Activated naive CD4-positive, alpha-beta T cell treated with anti-CD3 and anti-CD28 coated beads, Interleukin-2, amount 50 U/mL, for 16 hours (primary cell): ENCODE data around the gene CATSPER1.
"Not testable (repeated sequence)": the region's sequence is repeated elsewhere in the genome, so short reads cannot be mapped to it uniquely, and the experiment has no call there.

ENCODE experiments used
- DNase-seq: peaks from one replicate; pipeline ENCODE4 v3.0.0-alpha.2; 2020

Gene CATSPER1

DNA sequence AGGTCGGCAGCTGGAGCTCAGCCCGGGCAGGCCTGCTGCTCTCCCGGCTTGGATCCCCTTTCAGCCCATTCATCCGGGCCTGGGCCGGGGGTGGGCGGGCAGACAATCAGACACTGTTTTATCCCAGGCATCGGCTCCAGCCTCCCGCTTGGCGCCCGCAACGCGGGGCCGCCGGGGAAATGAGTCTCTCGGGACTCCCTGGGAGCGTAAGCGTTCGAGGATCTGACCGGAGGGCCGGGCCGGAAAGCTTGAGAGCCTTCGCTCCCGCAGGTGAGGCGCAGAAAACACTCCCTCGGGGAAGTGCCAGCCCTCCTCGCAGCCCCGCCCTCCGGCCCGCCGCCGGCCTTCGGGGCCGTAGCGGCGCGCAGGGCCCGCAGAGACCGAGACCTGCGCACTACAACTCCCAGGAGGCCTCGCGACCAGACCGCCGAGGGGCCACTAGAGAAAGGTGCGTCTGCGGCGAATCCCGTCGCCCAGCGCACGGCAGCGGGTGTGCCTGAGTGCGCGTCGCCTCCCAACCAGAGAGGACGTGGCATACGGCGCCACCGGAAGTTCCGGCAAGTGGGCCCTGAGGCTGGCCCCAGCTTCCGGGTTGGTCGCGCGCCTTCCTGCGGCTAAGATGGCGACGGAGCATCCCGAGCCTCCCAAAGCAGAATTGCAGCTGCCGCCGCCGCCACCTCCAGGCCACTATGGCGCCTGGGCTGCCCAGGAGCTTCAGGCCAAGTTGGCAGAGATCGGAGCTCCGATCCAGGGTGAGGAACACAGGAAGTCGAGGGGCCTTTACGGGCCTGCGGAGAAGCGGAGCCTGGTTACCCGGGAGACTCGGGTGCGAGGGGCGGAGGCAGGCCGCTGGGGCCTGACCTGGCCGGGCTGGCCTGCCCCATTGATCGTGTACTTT lies 25.7 kb upstream of the CATSPER1 start, which contains the start of gene SF3B2:
Gene SF3B2 (plus strand): TSS at position 599 of the 898 bp plus-strand sequence. CDS start 21 bp downstream, at position 620.
- peak; percentile 97 for DNase-seq

DNA sequence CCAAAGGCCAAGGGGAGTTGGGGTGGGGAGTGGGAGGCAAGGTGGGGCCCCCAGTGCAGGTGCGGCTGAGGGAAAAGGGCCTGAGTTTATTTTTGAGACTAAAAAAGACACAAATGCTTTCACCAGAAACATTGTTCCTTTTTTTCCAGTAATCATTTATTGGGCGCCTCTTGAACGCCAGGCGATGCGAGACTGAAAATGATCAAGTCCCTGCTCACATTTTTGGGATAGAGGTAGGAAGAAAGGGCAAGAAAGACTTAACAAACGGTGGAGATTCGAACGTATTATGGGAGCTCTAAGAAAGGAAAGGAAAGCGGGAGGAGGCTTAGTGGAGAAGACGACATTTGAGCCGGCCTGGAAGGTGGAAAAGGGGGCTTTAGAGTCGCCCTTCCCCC lies 25.1 kb upstream of the CATSPER1 start:
- no peak for DNase-seq

DNA sequence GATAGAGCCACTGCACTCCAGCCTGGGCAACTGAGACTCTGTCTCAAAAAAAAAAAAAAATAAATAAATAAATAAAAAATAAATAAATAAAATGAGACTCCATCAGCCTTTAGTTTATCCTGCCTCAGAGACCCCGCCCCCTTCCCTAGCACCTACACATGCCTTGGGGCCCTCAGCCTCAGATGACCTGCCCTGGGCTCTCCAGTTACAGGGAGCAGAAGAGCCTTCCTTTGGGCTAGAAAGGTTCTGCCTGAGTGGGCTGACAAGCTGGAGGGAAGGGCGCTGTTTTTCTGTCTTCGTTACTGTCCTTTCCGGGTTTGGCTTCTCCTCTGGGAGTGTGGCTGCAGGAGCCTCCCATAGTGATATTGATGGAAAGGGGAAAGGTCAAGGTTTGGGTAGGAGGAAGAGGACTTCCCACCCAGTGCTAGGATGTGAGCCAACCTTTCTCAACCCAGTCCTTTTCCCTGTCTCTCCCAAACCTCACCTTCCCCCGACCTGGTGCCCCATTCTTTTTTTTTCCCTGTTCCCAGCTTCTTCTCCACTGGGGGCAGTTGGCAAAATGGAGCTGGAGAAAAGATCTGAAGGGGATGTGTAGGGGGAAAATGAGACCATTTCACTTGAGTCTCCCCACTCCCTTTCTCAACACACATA lies 24.4 kb upstream of the CATSPER1 start:
- DNase-seq: no peak

DNA sequence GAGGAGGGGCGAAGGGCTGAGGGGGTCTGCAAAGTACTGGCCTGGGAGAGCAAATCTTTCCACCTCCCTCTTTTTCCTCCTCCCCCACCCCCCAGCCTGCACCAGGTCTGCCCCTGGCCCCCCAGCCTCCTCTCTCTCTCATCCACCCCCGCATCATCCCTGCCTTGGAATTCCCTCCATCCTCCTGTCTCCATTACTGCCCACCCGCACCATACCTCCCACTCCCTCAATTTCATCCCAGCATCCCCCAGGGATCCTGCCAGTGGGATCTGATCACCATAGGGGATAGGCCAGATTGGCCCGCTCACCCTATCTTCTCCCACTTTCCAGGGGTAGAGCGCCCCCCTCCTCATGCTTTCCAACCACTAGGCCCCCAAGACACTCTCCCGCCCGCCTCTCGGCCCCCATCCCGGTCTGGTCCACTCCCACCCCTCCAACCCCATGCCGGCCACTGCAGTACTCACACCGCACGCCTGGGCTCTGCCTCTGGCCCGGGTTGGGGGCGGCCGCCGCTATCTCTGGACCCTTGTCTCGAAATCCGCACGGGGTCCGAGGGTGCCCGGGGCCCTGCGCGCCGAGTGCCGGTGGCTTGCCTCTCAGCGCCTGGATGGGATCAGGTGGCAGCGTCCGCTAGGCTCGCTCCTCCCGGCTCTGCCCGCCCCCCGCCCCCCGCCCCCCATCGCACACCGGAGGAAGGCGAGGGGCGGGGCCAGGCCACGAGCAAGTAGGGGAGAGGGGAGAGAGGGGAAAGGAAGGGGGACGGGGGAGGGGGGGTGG lies 22.5 kb upstream of the CATSPER1 start, which contains the start of gene GAL3ST3:
Gene GAL3ST3 (minus strand): TSS at position 615 of the 777 bp plus-strand sequence. CDS start 3,746 bp downstream, outside the sequence.
- DNase-seq: no peak

DNA sequence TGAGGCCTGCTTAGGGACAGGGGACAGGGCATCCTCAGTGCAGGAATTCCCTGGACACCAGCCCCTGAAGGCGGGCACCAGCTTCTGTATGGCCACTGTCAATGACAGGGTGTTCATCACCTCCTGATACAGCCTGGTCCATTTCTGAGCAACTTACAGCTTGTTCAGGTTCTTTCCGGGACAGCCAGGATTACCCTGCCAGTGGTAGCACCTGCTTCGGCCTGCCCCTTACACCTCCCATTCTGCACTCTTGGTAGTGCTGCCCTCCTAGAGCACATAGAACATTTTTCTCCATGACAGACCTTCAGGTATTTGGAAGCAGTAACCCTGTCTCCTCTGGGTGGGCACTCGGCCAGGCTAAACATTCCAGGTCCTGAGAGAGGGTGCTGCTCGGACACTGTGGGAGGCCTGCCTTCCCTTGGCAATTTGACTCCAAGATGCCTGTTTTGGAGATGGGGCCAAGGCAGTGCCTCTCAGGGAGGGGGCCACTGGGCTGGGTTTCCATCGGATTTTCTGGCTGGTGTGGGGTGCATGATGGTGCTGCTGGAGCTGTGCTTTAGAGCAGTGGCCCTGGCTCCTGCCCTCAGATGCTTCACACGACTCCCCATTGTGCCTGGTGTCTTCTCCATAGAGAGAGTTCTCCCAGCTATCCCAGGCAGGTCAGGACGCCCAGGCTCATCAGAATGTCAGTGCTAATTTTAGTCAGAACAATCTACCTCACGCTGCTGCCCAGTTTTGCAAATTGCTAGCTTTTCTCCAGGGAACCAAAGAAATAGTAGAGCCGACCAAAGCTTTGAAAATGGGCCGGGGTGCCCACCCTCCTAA lies 21.5 kb upstream of the CATSPER1 start:
- no peak for DNase-seq

DNA sequence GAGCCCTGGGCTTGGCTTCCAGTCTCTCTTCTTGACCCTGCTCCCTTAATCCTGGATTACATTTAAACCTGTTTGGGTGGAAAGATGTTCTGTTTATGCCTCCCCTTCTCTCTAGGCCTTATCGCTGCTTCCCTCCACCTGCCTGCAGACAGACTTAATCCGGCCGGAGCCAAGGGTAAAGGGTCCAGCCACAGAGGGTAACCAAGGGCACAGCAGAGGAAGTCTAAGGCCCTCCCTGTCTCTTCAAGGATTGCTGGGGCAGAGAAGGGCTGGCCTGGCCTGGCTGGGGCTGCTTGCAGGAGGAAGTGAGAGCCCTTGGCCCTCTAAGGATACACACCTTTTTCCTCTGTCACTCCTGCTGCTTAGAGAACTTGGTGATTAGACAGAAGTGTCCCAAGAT lies 20.6 kb upstream of the CATSPER1 start:
- DNase-seq: no peak

DNA sequence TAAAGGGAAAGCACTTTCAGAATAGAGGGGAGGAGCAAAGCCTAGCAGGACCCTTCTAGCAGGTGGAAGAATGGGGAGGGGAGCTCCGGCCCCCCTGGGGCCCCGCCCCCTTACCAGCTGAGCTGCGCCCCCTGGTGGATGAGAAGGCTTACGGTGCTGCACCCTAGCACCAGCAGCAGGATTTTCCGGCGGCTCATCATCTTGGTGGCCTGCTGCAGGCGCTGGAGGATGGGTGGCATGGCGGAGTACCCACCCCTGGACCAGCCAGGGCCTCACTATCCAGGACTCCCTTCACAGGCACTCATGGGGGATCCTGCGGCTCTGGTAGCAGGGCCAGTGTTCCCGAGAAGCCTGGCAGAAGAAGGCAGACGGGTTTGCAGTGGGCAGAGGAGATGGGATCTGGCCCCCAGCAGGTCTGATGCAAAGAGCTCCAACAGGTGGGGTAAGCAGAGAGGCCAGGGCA lies 18.9 kb upstream of the CATSPER1 start:
- DNase-seq: peak; percentile 84

DNA sequence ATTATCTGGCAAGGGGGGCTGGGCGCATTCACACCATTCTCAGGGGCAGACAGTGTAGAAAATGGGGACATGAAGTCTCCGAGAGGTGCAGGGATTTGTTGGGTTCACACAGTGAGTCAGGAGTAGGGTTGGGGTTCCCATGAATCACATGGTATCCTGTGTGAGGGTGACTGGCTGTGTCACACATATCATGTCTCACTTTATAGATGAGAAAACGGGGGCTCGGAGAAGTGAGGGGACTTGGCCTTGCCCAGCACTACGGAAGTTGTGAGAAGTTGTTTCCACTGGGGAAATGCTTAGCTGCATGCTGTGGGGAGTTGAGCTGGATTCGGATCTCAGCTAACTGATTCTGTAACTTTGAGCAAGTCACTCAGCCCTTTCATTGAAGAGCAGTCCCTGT lies 18.5 kb upstream of the CATSPER1 start:
- DNase-seq: no peak

DNA sequence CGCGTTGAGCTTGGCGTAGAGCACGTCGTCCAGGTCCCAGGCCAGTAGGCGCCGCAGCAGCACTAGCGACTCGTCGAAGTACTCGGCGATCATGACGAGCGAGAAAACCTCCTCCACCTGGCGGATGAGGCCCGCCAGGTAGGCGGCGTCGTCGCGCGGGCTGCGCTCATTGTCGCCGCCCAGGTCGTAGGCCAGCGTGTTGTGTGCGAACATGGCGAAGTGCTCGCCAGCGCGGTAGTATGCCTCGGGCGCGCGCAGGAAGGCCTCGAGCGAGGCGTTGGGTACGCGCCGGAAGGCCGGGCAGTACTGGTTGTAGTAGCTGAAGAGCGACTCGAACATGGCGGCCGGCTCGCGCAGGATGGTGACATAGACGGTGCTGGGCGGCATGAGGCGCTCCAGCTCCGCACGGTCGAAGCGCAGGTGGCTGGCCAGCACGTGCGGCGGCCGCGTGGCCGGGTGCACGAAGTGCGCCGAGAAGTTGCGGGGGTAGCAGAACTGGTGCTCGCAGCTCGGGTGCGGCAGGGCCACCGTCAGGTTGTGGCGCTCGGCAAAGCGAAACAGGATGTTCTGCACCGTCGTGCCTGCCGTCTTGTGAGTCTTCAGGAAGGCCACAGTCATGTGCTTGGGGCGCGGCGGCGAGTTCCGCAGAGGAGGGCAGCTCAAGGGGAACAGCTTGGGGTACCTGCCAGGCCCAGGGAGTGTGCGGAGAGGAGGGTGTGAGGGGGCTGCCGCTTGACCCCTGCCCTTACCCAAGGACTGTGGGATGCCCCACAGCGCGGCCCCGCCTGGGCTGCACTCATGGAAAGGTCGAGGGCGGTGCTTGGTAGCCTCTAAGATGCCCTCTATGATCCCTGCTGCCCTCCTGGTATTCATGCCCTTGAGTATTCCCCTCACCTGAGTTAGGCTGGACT lies 17.0 kb upstream of the CATSPER1 start:
- no peak for DNase-seq

DNA sequence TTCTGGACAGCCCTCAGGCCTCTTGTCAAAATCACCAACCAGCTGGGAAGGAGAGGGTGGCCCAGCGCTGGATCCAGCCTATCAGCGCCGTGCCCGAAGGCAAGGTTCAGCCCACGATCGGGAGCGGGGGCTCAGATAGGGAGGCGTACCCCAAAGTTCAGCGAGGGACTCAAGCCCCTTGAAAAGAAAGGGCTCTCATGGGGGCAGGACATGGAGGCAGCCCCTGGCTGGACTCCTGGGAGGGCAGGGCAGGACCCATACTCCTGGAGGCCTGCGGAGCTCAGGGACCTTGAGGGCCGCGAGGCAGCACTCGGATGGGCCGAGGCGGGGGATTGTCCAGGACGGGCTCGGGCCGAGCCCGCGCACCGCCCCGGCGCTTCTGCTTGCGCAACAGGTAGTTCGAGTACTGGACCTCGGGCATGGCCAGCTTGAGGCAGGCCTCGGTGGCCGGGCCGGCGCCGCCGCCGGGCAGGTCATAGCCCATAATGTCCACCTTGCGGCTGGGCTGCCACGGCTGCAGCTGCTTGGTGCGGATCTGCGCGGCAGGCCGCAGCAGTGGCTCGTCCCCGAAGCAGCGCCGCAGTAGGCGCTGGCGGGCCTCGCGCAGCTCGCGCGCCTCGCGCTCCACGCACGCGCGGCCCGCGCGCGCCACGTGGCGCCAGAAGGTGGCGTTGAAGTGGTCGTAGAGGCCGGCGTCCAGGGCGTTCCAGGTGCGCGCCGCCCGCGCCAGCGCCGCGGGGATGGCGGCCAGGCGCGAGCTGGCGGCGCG lies 16.1 kb upstream of the CATSPER1 start:
- DNase-seq: no peak

DNA sequence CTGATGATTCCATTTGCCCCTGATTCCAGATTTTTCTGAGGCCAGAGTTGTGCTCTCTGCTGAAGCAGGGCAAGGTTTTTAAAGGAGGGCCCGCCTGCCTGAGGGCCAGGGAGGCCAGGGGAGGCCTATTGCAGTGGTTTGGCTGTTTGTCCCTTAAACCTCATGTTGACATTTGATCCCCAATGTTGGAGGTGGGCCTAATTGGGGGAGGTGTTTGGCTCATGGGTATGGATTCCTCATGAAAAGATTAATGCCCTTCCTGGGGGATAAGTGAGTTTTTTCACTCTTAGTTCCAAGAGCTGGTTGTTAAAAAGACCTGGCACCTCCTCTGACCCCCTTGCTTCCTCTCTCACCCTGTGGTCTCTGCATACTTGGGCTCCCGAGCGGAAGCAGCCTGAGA lies 13.5 kb upstream of the CATSPER1 start:
- DNase-seq: no peak

DNA sequence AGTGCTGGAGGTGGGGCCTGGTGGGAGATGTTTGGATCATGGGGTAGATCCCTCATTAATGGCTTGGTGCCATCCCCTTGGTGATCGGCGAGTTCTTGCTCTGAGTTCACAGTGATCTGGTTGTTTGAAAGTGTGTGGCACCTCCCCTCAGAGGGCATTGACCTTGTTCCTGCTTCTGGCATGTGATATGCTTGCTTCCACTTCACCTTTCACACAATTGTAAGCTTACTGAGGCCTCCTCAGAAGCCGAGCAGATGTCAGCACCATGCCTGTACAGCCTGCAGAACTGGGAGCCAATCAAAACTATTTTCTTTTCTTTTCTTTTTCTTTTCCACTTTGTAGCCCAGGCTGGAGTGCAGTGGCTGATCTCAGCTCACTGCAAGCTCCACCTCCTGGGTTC lies 11.0 kb upstream of the CATSPER1 start:
- no peak for DNase-seq

DNA sequence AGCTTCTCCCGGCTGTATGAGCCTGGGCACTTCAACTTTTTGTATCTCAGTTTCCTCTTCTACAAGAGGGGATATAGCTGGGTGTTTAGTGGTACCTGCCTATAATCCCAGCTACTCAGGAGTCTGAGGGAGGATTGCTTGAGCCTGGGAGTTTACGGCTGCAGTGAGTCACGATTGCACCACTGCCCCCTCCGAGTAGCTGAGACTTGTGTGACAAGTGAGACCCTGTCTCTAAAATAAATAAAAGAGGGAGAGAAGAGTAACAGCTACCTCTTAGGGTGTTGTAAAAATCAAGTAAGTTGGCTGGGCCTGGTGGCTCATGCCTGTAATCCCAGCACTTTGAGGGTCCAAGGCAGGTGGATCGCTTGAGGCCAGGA lies 10.0 kb upstream of the CATSPER1 start:
- DNase-seq: no peak

DNA sequence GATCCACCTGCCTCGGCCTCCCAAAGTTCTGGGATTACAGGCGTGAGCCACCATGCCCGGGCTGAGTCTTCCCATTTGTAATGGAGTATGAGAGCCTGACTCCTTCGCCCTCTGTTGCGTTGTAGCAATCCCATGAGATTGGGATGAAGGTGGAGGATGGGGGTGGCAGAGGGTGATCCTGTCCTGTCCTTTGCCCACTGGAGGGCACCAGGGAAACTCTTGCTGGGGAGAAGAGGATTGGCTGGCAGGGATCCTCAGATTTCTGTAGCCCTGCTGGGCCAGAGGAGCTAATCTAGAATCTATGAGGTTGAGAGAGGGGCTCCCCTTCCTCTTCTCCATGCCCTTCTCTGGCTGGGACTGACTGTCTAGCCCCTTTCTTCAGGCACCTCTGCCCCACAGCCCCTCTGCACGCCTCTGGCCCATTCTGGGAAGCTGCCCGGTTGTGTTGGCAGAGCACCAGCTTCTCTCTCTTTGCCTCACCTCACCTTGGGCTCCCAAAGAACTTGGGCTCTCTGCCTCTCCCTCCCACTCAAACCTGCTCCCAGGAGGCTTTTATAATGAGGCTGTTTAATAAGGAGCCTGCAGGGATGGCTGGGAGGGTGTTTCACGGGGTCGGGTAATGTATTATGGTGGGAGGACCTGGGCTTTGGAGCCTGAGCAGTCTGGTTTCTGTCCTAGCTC lies 9.5 kb upstream of the CATSPER1 start:
- no peak for DNase-seq

DNA sequence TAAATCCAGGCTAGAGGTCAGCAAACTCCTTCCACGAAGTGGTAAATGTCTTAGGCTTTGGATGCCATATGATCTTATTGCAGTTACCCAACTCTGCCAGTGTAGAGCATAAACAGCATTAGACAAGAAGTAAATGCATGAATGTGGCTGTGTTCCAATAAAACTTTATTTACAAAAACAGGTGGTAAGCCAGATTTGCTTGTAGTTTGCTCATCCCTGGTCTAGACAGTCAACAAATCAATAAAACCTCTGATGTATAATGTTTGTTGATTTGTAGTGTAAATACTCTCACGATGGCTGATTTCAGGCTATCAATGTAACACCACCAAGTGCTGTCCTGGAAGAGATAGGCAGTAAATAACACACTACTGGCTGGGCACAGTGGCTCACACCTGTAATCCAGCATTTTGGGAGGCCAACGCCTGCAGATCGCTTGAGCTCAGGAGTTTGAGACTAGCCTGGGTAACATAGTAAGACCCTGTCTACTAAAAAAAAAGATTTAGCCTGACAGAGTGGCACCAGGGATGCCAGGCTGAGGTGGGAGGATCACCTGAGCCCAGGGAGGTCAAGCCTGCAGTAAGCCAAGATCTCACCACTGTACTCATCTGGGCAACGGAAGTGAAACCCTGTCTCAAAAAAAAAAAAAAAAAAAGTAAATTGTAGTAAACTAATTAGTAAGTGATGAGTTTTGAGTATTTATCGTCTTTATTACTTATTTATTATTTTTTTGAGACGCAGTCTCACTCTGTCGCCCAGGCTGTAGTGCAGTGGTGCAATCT lies 6.9 kb upstream of the CATSPER1 start:
- DNase-seq: no peak

DNA sequence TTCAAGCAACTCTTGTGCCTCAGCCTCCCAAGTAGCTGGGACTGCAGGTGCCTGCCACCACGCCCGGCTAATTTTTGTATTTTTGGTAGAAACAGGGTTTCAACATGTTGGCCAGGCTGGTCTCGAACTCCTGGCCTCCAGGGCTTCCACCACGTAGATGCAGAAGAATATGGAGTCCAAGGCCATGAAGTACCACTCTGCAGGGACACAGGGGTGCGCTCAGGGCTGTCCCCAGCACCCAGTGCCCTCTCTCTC lies 3.2 kb downstream of the CATSPER1 start:
- DNase-seq: not testable (repeated sequence)

DNA sequence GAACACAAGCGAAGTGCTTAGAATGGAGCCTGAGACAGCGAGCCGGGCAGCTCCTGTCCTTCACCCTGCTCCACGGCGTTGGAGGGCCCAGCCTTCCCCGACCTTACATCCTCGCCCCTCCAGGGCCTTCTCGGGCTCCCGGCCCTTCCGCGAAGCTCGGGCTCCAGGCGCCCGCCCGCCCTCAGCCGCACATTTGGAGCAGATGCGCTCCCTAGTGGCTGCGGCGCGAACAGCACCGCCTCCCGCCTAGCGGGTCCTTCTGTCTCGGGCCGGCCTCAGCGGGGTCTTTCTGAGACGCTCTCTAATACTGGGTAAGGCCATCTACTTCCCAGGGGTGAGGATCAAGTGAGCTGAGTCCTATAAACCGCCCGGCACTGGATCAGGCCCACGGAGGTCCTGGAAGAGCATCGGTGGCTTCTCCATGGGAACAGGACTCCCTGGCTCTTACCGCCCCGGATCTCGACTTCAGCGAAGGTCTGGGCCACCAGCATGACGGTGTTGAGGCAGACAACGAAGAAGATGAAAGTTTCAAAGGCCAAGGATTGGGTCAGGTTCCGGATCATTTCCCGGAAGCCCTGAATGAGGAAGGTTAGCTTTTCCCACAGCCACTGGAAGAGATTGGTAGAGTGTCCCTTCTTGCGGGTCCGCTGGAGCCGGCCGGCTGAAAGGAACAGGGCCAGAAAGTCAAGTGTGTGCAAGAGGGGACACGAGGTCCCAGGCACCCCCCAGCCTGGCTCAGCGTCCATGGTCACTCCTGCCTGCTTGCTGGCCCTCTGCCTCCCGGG lies 3.7 kb downstream of the CATSPER1 start:
- peak; percentile 81 for DNase-seq

DNA sequence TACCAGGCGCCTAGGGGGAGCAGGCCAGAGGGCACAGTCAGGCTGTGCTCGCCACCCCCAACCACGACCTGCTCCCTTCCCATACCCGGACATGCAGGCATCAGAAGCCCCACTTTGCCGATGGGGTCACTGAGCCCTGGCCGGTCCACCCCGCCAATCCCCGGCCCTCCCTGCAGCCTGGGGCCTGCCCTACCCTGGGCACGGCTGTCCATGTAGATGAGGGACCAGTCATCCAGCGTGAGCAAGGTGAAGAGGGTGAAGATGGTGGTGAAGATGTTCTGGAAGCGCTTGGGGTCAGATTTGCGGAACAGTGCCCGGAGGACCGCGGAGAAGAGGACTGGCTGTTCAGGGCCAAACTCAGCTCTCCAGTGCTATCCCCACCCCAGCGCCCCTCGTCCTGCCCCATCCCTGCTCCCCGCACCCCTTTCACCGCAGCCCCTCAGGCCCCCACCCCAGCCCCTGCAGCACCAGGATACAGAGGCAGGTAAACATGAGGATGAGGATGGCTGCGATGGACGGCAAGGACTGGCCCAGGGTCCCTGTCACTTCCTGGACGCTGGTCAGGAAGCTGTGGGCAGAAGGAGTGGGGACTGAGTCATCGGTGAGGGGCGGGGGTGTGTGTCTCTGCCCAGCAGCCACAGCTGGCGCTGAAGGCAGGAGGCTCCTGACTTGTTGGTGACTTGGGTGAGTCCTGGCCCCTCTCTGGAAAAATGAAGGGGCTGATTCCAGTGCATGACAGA lies 5.5 kb downstream of the CATSPER1 start:
- DNase-seq: no peak
